OCI-LY3 (cell line): ENCODE data around the gene PRR14.

Source experiments
- EZH2phosphoT487 ChIP-seq: fragments of 200-600 bp; shearing (Covaris generic); IDR thresholded peaks from 2 replicates; pipeline ENCODE4 v1.6.1; 2018; ENCODE audit warnings: antibody characterized with exemption, mixed run types, low read depth
- TF ChIP-seq, protein P1 (sequence below): fragments of 200-600, 300-600 bp; sonication (generic); IDR thresholded peaks from 2 replicates; pipeline ENCODE4 v1.5.1; 2014; ENCODE audit warnings: antibody characterized with exemption, low read length, low read depth

DNA sequence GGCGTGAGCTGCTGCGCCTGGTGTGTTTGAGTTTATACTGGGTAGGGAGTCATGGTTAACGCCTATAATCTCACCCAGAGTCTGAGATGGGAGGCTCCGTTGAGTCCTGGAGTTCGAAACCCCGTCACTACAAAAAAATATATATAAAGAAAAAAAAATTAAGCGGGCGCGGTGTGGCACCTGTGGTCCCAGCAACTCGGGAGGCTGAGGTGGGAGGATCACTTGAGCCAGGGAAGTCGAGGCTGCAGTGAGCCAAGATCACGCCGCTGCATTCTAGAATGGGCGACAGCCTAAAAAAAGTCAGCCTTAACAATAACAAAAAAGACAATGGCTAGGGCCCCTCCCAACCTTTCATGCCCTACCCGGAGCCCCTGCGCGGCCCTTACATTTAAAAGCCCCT is 17.2 kb upstream of the PRR14 start:
- TF ChIP-seq, protein P1, sequence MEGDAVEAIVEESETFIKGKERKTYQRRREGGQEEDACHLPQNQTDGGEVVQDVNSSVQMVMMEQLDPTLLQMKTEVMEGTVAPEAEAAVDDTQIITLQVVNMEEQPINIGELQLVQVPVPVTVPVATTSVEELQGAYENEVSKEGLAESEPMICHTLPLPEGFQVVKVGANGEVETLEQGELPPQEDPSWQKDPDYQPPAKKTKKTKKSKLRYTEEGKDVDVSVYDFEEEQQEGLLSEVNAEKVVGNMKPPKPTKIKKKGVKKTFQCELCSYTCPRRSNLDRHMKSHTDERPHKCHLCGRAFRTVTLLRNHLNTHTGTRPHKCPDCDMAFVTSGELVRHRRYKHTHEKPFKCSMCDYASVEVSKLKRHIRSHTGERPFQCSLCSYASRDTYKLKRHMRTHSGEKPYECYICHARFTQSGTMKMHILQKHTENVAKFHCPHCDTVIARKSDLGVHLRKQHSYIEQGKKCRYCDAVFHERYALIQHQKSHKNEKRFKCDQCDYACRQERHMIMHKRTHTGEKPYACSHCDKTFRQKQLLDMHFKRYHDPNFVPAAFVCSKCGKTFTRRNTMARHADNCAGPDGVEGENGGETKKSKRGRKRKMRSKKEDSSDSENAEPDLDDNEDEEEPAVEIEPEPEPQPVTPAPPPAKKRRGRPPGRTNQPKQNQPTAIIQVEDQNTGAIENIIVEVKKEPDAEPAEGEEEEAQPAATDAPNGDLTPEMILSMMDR = no peak
- no peak for TF ChIP-seq EZH2phosphoT487
